Measurements from ENCODE around the gene CEACAM19. TPM values are rescaled to one million over a fixed set of nuclear protein-coding genes. Genes with fewer than 3 reads are reported as not detected.
"Not testable (repeated sequence)": the region's sequence is repeated elsewhere in the genome, so short reads cannot be mapped to it uniquely, and the experiment has no call there.

CEACAM19 gene
- polyA plus RNA-seq, 10 donors = 3.8 to 13.0 (median 7.8) TPM

DNA sequence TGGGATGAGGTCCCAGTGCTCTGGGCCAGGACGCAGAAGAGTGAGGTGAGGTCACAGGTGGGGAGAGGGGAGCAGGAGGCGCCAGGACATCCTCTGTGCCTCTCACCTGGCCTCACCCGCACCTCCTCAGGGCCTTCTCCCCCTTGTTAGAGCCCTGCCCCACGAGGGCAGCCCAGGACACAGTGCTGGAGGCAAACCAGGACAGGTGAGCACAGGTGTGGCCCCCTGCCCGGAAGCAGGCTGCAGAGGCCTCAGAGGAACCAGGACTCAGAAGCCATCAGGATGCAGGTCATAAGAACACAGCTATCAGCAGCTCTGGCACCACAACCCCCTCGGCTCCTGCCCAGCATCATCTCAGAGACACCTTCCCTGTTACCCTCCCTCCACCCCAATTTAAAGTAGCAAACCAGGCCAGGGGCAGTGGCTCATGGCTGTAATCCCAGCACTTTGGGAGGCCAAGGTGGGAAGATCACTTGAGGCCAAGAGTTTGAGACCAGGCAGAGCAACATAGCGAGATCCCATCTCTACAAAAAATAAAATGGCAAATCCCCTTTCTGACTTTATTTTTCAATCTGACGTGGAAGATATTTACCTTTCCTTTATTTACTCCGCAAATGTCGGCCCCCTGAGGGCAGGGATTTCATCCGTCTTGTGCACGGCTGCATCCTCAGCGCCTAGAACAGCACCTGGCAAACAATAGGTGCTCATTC is 27.4 kb downstream of the CEACAM19 start, which contains the start of gene CEACAM16:
Gene CEACAM16, plus strand, starts transcription at position 660 of the 710 bp plus-strand sequence. CDS start 2,306 bp downstream, outside the sequence.
- DNase-seq = no peak

DNA sequence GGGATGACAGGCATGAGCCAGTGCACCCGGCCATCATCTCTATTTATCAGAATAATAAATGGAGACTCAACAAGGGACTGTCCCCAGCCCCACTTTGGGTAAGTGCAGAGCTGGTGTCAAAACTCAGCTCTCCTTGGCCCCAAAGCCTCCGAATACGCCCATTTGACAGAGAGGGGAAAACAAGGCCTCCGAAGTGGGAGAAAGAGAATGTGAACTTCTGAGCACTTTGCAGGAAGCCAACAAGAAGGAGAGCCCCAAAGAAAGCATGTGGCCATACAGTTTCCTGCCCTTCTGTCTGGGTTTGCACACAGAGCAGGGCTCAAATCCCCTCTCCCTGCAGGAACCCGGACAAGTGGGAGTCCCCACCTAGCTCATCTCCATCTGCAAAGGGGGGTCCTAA is 29.3 kb downstream of the CEACAM19 start:
- no peak for DNase-seq

DNA sequence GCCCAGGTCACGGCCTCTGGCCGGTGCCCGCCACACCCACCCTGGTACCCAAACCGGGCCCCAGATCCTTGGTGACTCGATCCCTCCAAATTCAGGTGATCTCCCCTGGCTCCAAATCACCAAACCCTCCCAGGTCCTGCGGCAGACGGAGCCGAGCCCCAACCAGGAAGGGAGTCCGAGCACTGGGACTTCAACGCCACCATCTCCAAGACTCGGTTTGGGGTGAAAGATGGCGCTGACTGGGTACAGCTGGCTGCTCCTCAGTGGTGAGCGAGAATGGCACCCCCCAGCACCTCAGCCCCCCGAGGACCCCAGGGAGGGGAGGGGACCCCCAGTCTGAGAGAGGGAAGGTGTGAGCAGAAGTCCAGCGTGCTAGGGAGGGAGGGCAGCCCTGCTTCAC is 29.9 kb downstream of the CEACAM19 start:
- no peak for DNase-seq

DNA sequence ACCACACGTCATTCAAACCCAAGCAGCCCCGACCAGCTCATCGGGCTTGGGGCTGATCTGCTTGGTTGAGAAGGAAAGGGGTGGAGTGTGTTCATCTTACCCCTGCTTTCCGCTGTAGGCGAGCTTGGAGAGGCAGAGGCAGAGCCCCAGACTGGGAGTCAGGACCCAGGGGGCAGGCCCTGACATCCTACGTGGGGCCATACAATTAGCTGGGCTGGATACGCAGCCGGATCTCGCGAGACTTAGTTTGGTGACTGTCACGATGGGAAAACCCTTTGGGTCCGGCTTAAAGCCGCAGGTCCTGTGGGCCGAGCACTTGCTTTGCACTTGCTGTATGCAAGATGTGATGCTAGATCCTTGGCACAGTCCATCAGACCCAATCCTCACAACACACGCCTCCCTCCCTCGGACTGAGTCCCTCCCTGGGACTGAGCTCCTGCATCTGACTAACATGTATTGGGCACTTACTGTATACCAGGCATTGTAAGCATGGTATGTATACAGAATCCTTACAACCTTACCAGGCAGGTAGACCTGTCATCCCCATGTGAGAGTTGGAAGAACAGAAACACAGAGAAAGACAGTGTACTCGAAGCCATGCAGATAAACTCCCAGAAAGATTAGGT is 31.4 kb downstream of the CEACAM19 start:
- no peak for DNase-seq

DNA sequence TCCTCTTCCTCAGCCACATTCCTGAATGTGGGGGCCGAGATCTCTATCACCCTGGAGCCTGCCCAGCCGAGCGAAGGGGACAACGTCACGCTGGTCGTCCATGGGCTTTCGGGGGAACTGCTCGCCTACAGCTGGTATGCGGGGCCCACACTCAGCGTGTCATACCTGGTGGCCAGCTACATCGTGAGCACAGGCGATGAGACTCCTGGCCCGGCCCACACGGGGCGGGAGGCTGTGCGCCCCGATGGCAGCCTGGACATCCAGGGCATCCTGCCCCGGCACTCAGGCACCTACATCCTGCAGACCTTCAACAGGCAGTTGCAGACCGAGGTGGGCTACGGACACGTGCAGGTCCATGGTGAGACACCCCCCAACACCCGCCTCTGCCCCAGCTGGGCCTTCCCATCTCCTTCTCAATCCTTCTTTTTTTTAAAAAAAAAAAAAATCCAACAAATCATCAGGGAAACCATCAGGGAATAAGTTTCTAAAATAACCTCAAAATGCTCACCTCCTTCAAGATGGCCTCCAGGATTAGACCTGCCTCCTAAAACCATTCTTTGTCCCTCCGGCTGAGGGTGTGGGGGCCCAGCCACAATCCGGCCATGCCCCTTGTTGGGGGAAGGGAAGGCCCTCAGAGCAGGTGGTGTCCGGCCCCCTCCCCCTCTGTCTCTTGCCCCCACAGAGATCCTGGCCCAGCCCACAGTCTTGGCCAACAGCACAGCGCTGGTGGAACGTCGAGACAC is 32.2 kb downstream of the CEACAM19 start:
- no peak for DNase-seq

DNA sequence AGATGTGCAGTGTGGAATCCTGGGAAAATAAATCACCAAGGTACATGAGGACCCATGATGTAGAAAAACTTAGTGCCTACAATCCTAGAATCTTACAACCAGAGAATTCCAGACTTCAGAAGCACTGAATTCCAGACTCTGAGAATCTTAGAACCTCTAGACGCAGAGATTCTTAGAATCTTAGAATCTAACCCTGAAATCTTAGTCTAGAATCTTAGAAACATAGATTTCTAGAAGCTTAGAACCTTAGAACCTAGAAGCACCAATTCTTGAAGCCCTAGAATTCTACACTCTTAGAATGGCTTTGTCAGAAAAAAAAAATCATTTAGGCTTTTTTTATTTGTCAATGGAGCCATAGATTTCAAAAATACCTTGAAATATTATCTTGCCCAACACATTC is 33.7 kb downstream of the CEACAM19 start:
- no peak for DNase-seq

DNA sequence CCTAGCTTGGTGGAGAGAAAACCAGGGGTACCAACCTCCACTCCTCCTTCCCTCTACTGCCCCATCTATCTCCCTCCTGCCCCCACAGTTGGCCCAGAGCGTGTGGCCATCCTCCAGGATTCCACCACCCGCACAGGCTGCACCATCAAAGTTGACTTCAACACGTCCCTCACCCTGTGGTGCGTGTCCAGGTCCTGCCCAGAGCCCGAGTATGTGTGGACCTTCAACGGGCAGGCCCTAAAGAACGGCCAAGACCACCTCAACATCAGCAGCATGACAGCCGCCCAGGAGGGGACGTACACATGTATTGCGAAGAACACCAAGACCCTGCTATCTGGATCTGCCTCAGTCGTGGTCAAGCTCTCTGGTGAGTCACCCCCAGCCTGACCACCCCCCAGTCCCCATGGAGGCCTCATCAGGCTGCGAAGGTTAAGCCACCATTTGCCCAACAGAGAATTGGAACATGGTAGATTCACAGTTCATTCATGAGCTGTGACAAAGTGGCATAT is 34.3 kb downstream of the CEACAM19 start:
- DNase-seq = no peak

DNA sequence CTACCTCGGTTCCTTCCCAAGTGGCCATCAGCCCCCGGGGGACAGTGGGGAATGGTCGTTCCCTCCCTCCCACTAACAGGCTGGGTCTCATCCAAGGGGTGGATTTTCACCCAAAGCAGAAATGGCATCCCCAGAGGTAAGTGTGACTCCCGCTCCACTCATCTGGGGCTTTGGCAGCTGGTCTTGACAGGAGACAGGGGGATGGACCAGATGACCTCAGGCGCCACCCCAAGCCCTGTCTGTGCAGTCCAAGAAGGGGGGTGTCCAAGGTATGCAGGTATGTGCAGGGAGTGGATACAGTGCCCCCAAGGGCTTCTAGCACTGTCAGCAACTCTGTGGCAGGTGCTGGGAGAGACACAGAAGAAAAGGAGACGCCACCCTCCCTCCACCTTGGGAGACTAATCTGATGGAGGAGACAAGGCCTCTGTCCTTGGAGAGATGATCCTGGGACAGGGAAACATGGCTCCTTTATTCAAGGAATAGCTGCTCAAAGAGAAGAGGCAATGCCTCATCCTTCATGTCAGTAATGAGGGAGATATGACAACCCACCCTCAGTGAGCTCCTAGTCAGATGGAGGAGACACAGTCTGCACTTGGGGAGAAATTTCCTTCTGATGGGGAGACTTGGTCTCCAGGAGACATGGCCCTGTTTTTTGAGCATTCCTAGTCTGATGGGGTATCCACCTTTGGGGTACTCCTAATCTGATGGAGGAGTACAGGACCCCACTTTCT is 35.4 kb downstream of the CEACAM19 start:
- DNase-seq = no peak

DNA sequence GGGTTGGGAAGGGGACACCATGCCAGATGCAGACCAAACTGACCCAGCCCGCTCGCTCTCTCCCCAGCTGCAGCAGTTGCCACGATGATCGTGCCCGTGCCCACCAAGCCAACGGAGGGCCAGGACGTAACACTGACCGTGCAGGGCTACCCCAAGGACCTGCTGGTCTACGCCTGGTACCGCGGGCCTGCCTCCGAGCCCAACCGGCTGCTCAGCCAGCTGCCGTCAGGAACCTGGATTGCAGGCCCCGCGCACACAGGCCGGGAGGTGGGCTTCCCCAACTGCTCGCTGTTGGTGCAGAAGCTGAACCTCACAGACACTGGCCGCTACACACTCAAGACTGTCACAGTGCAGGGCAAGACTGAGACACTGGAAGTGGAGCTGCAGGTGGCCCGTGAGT is 36.5 kb downstream of the CEACAM19 start:
- no peak for DNase-seq

DNA sequence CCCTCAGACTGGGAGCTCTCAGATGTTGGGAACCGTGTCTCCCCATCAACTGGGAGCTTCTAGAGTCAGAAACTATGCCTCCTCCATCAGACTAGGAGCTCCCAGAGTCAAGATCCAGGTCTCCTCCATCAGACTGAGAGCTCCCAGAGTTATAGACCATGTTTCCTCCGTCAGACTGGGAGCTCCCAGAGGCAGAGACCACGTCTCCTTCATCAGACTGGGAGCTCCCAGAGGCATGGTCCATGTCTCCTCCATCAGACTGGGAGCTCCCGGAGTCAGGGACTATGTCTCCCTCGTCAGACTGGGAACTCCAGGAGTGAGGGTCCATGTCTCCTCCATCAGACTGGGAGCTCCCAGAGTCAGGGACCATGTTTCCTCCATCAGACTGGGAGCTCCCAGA is 37.7 kb downstream of the CEACAM19 start:
- no peak for DNase-seq

DNA sequence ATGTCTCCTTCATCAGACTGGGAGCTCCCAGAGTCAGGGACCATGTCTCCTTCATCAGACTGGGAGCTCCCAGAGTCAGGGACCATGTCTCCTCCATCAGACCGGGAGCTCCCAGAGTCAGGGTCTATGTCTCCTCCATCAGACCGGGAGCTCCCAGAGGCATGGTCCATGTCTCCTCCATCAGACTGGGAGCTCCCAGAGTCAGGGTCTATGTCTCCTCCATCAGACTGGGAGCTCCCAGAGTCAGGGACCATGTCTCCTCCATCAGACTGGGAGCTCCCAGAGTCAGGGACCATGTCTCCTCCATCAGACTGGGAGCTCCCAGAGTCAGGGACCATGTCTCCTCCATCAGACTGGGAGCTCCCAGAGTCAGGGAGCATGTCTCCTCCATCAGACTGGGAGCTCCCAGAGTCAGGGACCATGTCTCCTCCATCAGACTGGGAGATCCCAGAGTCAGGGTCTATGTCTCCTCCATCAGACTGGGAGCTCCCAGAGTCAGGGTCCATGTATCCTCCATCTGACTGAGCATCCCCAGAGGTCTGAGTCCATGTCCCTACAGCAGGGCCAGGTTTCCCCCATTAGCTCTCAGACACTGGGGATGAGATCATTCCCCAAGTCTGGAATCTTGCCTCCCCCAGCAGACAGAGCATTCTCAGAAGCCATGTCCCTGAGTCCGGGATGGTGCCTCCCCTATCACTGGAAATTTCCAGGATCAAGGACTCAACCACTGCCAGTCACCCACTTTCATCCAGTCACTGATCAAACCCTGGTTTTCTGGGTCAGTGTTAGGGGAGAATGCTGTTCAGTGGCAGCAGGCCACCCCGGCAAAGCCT is 38.4 kb downstream of the CEACAM19 start:
- not testable (repeated sequence) for DNase-seq

DNA sequence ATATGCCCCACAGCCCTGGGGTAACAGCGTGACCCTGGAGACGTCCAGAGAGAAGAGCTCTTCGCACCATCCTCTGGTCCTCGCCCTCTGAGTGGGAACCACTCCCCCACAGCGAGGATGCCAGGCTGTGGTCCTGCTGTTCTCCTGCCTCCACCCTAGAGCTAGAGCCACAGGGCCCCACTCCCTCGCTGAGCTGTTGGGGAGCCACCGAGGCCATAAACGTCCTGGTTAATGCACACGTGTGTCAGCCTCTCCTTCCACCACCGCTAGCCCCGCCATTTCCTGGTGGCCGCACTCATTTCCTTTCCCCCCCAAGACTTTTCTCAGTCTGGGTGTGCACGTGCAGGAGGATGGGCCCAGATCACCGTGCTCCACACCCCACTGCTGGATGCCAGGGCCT is 39.2 kb downstream of the CEACAM19 start:
- no peak for DNase-seq

DNA sequence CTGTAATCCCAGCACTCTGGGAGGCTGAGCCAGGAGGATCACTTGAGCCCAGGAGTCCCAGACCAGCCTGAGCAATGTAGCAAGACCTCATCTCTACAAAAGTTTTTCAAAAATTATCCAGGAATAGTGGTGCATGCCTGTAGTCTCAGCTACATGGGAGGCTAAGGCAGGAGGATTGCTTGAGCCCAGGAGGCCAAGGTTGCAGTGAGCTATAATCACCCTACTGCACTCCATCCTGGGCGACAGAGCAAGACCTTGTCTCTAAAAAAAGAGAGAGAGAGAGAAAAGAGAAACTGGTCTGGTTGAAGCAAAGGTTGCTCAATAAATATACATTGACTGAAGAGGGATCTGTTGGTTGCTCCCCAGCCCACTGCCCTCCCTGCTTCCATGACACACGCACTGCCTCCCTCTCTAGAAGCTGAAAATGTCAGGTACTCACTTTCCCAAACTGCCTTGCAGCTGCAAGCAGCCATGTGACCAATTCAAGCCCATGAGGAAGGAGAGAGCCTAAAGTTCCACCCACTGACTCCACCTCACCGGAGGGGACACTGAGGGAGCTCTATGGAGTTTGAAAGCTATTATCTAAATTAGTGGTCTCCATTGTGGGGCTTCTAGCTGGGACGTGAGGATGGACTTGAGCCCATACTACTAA is 41.7 kb downstream of the CEACAM19 start:
- DNase-seq = no peak

DNA sequence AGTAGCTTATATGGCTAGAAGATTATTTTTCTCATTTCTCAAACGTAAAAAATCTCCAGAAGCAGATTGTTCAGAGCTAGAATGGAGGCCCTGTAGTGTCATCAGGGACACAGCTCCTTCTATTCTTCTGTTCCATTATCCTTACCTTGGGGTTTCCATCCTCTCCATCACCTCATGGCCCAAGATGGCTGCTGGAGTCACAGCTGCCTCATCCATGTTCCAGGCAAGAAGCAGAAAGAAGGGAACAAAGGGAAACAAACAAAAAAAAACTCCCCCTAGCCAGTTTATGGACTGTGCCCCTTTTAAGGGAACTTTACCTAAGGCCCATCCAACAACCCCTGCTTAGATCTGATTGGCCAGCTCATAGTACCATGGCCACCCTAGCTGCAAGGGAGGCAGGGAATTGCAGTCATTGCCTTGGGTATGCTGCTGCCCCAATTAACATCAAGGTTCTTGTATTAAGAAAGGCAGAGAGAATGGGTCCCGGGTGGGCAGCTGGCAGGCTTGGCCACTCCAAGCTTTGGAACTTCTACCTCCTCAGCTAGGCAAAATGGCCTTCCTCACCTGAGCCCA is 43.4 kb downstream of the CEACAM19 start:
- DNase-seq = no peak

DNA sequence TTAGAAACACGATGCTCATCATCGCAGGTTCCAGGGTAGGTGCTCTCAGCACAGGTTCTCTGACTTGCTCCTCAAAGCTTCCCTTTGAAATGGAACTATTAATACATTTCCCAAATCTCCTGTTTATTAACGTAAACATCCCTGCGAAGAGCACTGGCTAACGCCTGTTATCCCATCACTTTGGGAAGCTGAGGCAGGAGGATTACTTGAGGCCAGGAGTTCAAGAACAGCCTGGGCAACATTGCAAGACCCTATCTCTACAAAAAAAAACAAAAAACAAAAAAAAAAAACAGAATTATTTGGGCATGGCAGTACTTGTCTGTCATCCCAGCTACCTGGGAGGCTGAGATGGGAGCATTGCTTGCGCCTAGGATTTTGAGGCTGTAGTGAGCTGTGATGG is 46.3 kb downstream of the CEACAM19 start:
- no peak for DNase-seq

DNA sequence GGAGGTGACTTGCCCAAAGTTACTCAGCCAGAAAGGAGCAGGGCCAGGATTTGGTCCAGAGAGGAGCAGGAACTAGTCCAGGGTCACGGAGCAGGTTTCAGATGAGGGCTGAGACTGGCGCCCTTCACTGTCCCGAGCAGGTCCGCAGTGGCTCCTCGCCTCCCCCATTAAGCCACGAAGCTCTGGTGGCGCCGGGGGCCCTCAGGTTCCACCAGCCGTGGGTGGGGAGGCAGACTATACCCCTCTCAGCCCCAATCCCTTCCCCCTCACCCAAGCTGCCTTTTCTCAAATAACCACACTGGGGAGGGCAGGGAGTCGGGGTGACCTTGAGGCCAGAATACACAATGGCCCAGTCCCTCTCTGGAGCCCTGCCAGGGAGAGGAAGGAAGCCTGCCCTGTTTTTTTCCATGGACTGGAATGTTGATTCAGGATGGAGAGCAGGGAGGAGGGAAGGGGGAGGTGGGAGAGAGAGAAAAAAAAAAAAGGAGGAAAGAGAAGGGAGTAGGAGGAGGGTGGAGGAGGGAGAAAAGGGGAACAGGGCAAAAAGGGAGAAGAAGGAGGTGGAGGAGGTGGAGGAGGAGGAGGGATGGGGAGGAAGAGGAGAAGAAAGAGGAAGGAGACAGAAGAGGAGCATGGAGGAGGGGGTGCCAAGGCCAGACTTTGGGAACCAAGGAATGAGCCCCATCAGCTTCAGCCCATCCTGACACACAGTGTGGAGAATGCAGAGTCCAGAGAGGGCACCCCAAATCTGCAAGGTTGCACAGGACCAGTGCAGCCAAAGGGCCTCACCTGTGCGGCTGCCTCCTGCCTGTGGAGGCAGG is 47.4 kb downstream of the CEACAM19 start:
- DNase-seq = peak; percentile 46 to 67 (median 49)

DNA sequence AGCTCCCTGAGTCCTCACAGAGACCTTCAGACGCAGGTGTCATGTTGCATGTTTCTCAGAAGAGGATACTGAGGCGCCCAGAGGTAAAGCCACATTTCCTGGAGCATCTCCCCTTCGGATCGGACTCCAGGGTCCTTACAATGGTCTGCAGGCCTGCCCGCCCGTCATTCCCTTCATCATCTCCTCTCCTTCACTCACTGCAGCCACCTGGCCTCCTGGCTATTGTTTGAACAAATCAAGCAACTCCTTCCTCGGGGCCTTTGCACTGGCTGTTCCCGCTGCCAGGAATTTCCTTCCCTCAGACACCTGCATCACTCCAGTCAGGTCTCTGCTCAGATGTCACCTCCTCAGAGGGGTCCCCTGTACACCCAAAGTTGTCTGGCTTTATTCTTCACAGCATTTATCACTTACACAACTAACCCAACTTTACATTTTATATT is 48.0 kb downstream of the CEACAM19 start:
- no peak for DNase-seq

DNA sequence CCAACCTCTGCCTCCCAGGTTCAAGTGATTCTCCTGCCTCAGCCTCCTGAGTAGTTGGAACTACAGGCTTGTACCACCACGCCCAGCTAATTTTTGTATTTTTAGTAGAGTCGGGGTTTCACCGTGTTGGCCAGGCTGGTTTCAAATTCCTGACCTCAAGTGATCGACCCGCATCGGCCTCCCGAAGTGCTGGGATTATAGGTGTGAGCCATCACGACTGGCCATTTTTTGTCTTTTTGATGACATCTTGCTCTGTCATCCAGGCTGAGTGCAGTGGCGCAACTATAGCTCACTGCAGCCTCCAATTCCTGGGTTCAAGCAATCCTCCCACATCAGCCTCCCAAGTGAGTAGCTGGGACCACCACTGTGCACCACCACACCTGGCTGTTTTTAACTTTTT is 49.1 kb downstream of the CEACAM19 start:
- DNase-seq = not testable (repeated sequence)

DNA sequence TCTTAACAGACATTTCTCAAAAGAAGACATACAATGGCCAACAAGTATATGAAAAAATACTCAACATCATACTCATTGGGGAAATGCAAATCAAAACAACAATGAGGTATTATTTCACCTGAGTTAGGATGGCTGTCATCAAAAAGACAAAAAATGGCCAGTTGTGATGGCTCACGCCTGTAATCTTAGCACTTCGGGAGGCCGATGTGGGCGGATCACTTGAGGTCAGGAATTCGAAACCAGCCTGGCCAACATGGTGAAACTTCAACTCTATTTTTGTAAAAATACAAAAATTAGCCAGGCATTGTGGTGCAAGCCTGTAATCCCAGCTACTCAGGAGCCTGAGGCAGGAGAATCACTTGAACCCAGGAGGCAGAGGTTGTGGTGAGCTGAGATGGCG is 49.7 kb downstream of the CEACAM19 start:
- no peak for DNase-seq
